ENCODE results near the gene ZNF710.

The ZNF710 gene

GRCh38 chr15:89997079-89997478, 4.0 kb upstream of the ZNF710 start:
- DNase-seq: no peak

GRCh38 chr15:89998141-89998661, 2.9 kb upstream of the ZNF710 start:
- no peak for DNase-seq

- DNase-seq: no peak
Measured at GRCh38 chr15:89998923-89999675, 2.0 kb upstream of the ZNF710 start.

- DNase-seq: no peak
Measured at GRCh38 chr15:89999676-90000185, 1.4 kb upstream of the ZNF710 start.

GRCh38 chr15:90000186-90001001, 730 bp upstream of the ZNF710 start:
- no peak for DNase-seq

- peak in 1 of 2 donors; percentile 50 for DNase-seq
Measured at GRCh38 chr15:90001683-90002427, 731 bp downstream of the ZNF710 start.

- peak in 1 of 2 donors; percentile 30 for DNase-seq
Measured at GRCh38 chr15:90002428-90002844, 1.3 kb downstream of the ZNF710 start.

- no peak for DNase-seq
Measured at GRCh38 chr15:90003736-90004135, 2.6 kb downstream of the ZNF710 start.

GRCh38 chr15:90004252-90004651, 3.1 kb downstream of the ZNF710 start:
- no peak for DNase-seq

- DNase-seq: no peak
Measured at GRCh38 chr15:90004671-90005070, 3.5 kb downstream of the ZNF710 start.

- no peak for DNase-seq
Measured at GRCh38 chr15:90006217-90007075, 5.3 kb downstream of the ZNF710 start.

- DNase-seq: no peak
Measured at GRCh38 chr15:90007076-90007460, 5.9 kb downstream of the ZNF710 start.

- DNase-seq: no peak
Measured at GRCh38 chr15:90008607-90009006, 7.5 kb downstream of the ZNF710 start.

- no peak for DNase-seq
Measured at GRCh38 chr15:90009301-90010022, 8.3 kb downstream of the ZNF710 start.

- no peak for DNase-seq
Measured at GRCh38 chr15:90011705-90012104, 10.6 kb downstream of the ZNF710 start.

GRCh38 chr15:90013503-90013937, 12.4 kb downstream of the ZNF710 start:
- no peak for DNase-seq

- DNase-seq: no peak
Measured at GRCh38 chr15:90015294-90015693, 14.2 kb downstream of the ZNF710 start.

- DNase-seq: no peak
Measured at GRCh38 chr15:90015749-90016148, 14.6 kb downstream of the ZNF710 start.

GRCh38 chr15:90016721-90017120, 15.6 kb downstream of the ZNF710 start:
- DNase-seq: no peak

- no peak for DNase-seq
Measured at GRCh38 chr15:90018216-90018831, 17.2 kb downstream of the ZNF710 start.

- no peak for DNase-seq
Measured at GRCh38 chr15:90019611-90020010, 18.5 kb downstream of the ZNF710 start.

Data from hippocampal formation (tissue), 2 donors.